HEK293 (cell line): ENCODE results near the gene PLEKHG4.

Experiments used
- GLIS1 ChIP-seq: fragments of 450-650 bp; formaldehyde crosslinking; IDR thresholded peaks from 2 replicates; pipeline ENCODE4 v1.5.1; 2016; ENCODE audit warnings: missing biosample characterization, missing genetic modification characterization
- IKZF3 ChIP-seq: fragments of 450-650 bp; IDR thresholded peaks from 2 replicates; pipeline ENCODE4 v1.5.0; 2018; ENCODE audit warnings: missing biosample characterization, mild to moderate bottlenecking, missing genetic modification characterization, moderate library complexity
- KLF7 ChIP-seq: fragments of 450-650 bp; formaldehyde crosslinking; IDR thresholded peaks from 2 replicates; pipeline ENCODE4 v1.5.1; 2016; ENCODE audit warnings: missing biosample characterization, missing genetic modification characterization, borderline replicate concordance
- SP7 ChIP-seq: fragments of 450-650 bp; formaldehyde crosslinking; IDR thresholded peaks from 2 replicates; pipeline ENCODE4 v1.5.1; 2016; ENCODE audit warnings: missing biosample characterization, missing genetic modification characterization
- TRIM28 ChIP-seq: IDR thresholded peaks from 2 replicates; pipeline ENCODE4 v1.6.1; 2011; ENCODE audit warnings: low read length, control low read depth, borderline replicate concordance
- ZBTB48 ChIP-seq: fragments of 450-650 bp; formaldehyde crosslinking; IDR thresholded peaks from 2 replicates; pipeline ENCODE4 v1.5.1; 2016; ENCODE audit warnings: missing biosample characterization, missing genetic modification characterization
- ZBTB7A ChIP-seq: fragments of 450-650 bp; formaldehyde crosslinking; IDR thresholded peaks from 2 replicates; pipeline ENCODE4 v1.5.1; 2016; ENCODE audit warnings: low read depth, missing biosample characterization, missing genetic modification characterization
- ZFP3 ChIP-seq: fragments of 450-650 bp; formaldehyde crosslinking; IDR thresholded peaks from 2 replicates; pipeline ENCODE4 v1.5.1; 2016; ENCODE audit warnings: low read depth, missing biosample characterization, missing genetic modification characterization
- ZNF146 ChIP-seq: fragments of 450-650 bp; formaldehyde crosslinking; IDR thresholded peaks from 2 replicates; pipeline ENCODE4 v1.5.1; 2016; ENCODE audit warnings: missing biosample characterization, missing genetic modification characterization
- ZNF155 ChIP-seq: fragments of 450-650 bp; formaldehyde crosslinking; IDR thresholded peaks from 2 replicates; pipeline ENCODE4 v1.5.1; 2016; ENCODE audit warnings: missing biosample characterization, missing genetic modification characterization
- ZNF169 ChIP-seq: fragments of 450-650 bp; formaldehyde crosslinking; IDR thresholded peaks from 2 replicates; pipeline ENCODE4 v1.5.1; 2016; ENCODE audit warnings: missing biosample characterization, missing genetic modification characterization
- ZNF184 ChIP-seq: fragments of 450-650 bp; IDR thresholded peaks from 2 replicates; pipeline ENCODE4 v1.5.1; 2018; ENCODE audit warnings: missing biosample characterization, mild to moderate bottlenecking, missing genetic modification characterization
- ZNF202 ChIP-seq: fragments of 450-650 bp; formaldehyde crosslinking; IDR thresholded peaks from 2 replicates; pipeline ENCODE4 v1.5.1; 2016; ENCODE audit warnings: missing biosample characterization, missing genetic modification characterization, borderline replicate concordance
- ZNF239 ChIP-seq: fragments of 450-650 bp; formaldehyde crosslinking; IDR thresholded peaks from 2 replicates; pipeline ENCODE4 v1.5.1; 2016; ENCODE audit warnings: missing biosample characterization, missing genetic modification characterization
- ZNF24 ChIP-seq: fragments of 450-650 bp; formaldehyde crosslinking; IDR thresholded peaks from 2 replicates; pipeline ENCODE4 v1.5.1; 2016; ENCODE audit warnings: missing biosample characterization, missing genetic modification characterization
- ZNF324 ChIP-seq: fragments of 450-650 bp; formaldehyde crosslinking; IDR thresholded peaks from 2 replicates; pipeline ENCODE4 v1.5.1; 2016; ENCODE audit warnings: missing biosample characterization, missing genetic modification characterization
- ZNF423 ChIP-seq: fragments of 450-650 bp; formaldehyde crosslinking; IDR thresholded peaks from 2 replicates; pipeline ENCODE4 v1.5.1; 2016; ENCODE audit warnings: missing biosample characterization, missing genetic modification characterization
- ZNF48 ChIP-seq: fragments of 450-650 bp; formaldehyde crosslinking; IDR thresholded peaks from 2 replicates; pipeline ENCODE4 v1.5.1; 2016; ENCODE audit warnings: missing biosample characterization, missing genetic modification characterization
- ZNF558 ChIP-seq: fragments of 450-650 bp; formaldehyde crosslinking; IDR thresholded peaks from 2 replicates; pipeline ENCODE4 v1.5.1; 2016; ENCODE audit warnings: missing biosample characterization, missing genetic modification characterization
- ZNF571 ChIP-seq: fragments of 450-650 bp; formaldehyde crosslinking; IDR thresholded peaks from 2 replicates; pipeline ENCODE4 v1.5.0; 2017; ENCODE audit warnings: missing biosample characterization, missing genetic modification characterization
- ZNF600 ChIP-seq: fragments of 450-650 bp; formaldehyde crosslinking; IDR thresholded peaks from 2 replicates; pipeline ENCODE4 v1.5.1; 2016; ENCODE audit warnings: missing biosample characterization, missing genetic modification characterization
- ZNF626 ChIP-seq: fragments of 450-650 bp; sonication (Bioruptor Pico); formaldehyde crosslinking; IDR thresholded peaks from 2 replicates; pipeline ENCODE4 v1.5.1; 2018; ENCODE audit warnings: missing biosample characterization, missing genetic modification characterization, inconsistent platforms
- ZNF785 ChIP-seq: fragments of 450-650 bp; formaldehyde crosslinking; IDR thresholded peaks from 2 replicates; pipeline ENCODE4 v1.5.1; 2016; ENCODE audit warnings: missing biosample characterization, missing genetic modification characterization
- ZNF792 ChIP-seq: fragments of 450-650 bp; formaldehyde crosslinking; IDR thresholded peaks from 2 replicates; pipeline ENCODE4 v1.5.1; 2016; ENCODE audit warnings: missing biosample characterization, missing genetic modification characterization
- ZSCAN16 ChIP-seq: fragments of 450-650 bp; formaldehyde crosslinking; IDR thresholded peaks from 2 replicates; pipeline ENCODE4 v1.5.1; 2016; ENCODE audit warnings: missing biosample characterization, missing genetic modification characterization
- TF ChIP-seq, protein P1 (sequence below): fragments of 450-650 bp; formaldehyde crosslinking; IDR thresholded peaks from 2 replicates; pipeline ENCODE4 v1.5.1; 2016; ENCODE audit warnings: missing biosample characterization, missing genetic modification characterization, low read depth
- TF ChIP-seq, protein P2 (sequence below): fragments of 450-650 bp; formaldehyde crosslinking; IDR thresholded peaks from 2 replicates; pipeline ENCODE4 v1.5.1; 2017; ENCODE audit warnings: missing biosample characterization, missing genetic modification characterization
- TF ChIP-seq, protein P3 (sequence below): fragments of 450-650 bp; formaldehyde crosslinking; IDR thresholded peaks from 2 replicates; pipeline ENCODE4 v1.5.1; 2016; ENCODE audit warnings: missing biosample characterization, missing genetic modification characterization
- TF ChIP-seq, protein P4 (sequence below): fragments of 450-650 bp; formaldehyde crosslinking; IDR thresholded peaks from 2 replicates; pipeline ENCODE4 v1.5.1; 2016; ENCODE audit warnings: missing biosample characterization, missing genetic modification characterization
- TF ChIP-seq, protein P5 (sequence below): fragments of 450-650 bp; formaldehyde crosslinking; IDR thresholded peaks from 2 replicates; pipeline ENCODE4 v1.5.1; 2016; ENCODE audit warnings: missing biosample characterization, missing genetic modification characterization, borderline replicate concordance
- TF ChIP-seq, protein P6 (sequence below): fragments of 450-650 bp; formaldehyde crosslinking; IDR thresholded peaks from 2 replicates; pipeline ENCODE4 v1.5.1; 2016; ENCODE audit warnings: missing biosample characterization, missing genetic modification characterization

PLEKHG4 gene

DNA sequence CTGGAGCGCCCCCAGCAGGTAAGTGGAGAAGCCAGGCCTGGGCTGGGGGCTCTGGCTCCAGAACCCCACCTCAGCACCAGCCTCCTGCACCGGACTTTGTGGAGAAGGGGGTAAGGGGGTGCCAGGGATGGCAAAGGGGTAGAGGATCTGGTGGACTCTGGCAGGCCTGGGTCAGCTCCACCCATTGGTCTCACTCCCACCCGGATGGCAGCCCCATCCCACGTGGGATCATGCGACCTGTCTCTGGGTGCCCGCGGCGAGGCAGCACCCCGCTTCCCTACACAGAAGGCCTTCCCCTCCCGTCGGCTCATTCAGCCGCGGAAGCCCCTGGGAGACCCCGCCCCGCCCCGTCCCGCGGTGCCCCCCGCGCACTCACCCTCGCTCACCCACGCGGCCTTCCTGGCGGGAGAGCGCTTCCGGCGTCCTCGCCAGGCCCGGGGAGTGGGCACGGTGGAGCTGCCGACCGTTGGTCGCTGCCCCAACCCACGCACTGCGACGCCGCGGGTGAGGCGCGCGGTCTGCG, 498 bp upstream of the PLEKHG4 start (continued):
- TF ChIP-seq ZNF792 (no peak), ZBTB7A (no peak), KLF7 (tag by site-specific recombination) (no peak), GLIS1 (peak; percentile 77), ZBTB48 (tag by site-specific recombination) (no peak), ZNF600 (tag by site-specific recombination) (no peak), ZNF423 (tag by site-specific recombination) (0 out of 2 replicates have a peak, but pooled peaks have one; percentile 13), ZNF626 (tag by site-specific recombination) (no peak), IKZF3 (no peak), ZNF324 (tag by site-specific recombination) (no peak), ZNF146 (tag by site-specific recombination) (no peak), ZNF785 (tag by site-specific recombination) (no peak), ZNF571 (tag by site-specific recombination) (no peak), ZNF184 (tag by site-specific recombination) (no peak), ZFP3 (tag by site-specific recombination) (no peak), SP7 (0 out of 2 replicates have a peak, but pooled peaks have one; percentile 9), ZNF48 (no peak), ZNF558 (no peak), ZNF24 (tag by site-specific recombination) (no peak), ZNF202 (tag by site-specific recombination) (no peak), ZNF169 (tag by site-specific recombination) (no peak), TRIM28 (no peak), ZSCAN16 (no peak), ZNF239 (no peak), ZNF155 (tag by site-specific recombination) (no peak)
- TF ChIP-seq, protein P1, sequence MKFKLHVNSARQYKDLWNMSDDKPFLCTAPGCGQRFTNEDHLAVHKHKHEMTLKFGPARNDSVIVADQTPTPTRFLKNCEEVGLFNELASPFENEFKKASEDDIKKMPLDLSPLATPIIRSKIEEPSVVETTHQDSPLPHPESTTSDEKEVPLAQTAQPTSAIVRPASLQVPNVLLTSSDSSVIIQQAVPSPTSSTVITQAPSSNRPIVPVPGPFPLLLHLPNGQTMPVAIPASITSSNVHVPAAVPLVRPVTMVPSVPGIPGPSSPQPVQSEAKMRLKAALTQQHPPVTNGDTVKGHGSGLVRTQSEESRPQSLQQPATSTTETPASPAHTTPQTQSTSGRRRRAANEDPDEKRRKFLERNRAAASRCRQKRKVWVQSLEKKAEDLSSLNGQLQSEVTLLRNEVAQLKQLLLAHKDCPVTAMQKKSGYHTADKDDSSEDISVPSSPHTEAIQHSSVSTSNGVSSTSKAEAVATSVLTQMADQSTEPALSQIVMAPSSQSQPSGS (tag by site-specific recombination): no peak
- TF ChIP-seq, protein P2, sequence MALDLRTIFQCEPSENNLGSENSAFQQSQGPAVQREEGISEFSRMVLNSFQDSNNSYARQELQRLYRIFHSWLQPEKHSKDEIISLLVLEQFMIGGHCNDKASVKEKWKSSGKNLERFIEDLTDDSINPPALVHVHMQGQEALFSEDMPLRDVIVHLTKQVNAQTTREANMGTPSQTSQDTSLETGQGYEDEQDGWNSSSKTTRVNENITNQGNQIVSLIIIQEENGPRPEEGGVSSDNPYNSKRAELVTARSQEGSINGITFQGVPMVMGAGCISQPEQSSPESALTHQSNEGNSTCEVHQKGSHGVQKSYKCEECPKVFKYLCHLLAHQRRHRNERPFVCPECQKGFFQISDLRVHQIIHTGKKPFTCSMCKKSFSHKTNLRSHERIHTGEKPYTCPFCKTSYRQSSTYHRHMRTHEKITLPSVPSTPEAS: no peak
- TF ChIP-seq, protein P3, sequence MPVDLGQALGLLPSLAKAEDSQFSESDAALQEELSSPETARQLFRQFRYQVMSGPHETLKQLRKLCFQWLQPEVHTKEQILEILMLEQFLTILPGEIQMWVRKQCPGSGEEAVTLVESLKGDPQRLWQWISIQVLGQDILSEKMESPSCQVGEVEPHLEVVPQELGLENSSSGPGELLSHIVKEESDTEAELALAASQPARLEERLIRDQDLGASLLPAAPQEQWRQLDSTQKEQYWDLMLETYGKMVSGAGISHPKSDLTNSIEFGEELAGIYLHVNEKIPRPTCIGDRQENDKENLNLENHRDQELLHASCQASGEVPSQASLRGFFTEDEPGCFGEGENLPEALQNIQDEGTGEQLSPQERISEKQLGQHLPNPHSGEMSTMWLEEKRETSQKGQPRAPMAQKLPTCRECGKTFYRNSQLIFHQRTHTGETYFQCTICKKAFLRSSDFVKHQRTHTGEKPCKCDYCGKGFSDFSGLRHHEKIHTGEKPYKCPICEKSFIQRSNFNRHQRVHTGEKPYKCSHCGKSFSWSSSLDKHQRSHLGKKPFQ: no peak
- TF ChIP-seq, protein P4, sequence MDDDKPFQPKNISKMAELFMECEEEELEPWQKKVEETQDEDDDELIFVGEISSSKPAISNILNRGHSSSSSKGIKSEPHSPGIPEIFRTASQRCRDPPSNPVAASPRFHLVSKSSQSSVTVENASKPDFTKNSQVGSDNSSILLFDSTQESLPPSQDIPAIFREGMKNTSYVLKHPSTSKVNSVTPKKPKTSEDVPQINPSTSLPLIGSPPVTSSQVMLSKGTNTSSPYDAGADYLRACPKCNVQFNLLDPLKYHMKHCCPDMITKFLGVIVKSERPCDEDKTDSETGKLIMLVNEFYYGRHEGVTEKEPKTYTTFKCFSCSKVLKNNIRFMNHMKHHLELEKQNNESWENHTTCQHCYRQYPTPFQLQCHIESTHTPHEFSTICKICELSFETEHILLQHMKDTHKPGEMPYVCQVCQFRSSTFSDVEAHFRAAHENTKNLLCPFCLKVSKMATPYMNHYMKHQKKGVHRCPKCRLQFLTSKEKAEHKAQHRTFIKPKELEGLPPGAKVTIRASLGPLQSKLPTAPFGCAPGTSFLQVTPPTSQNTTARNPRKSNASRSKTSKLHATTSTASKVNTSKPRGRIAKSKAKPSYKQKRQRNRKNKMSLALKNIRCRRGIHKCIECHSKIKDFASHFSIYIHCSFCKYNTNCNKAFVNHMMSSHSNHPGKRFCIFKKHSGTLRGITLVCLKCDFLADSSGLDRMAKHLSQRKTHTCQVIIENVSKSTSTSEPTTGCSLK: no peak
- TF ChIP-seq, protein P5, sequence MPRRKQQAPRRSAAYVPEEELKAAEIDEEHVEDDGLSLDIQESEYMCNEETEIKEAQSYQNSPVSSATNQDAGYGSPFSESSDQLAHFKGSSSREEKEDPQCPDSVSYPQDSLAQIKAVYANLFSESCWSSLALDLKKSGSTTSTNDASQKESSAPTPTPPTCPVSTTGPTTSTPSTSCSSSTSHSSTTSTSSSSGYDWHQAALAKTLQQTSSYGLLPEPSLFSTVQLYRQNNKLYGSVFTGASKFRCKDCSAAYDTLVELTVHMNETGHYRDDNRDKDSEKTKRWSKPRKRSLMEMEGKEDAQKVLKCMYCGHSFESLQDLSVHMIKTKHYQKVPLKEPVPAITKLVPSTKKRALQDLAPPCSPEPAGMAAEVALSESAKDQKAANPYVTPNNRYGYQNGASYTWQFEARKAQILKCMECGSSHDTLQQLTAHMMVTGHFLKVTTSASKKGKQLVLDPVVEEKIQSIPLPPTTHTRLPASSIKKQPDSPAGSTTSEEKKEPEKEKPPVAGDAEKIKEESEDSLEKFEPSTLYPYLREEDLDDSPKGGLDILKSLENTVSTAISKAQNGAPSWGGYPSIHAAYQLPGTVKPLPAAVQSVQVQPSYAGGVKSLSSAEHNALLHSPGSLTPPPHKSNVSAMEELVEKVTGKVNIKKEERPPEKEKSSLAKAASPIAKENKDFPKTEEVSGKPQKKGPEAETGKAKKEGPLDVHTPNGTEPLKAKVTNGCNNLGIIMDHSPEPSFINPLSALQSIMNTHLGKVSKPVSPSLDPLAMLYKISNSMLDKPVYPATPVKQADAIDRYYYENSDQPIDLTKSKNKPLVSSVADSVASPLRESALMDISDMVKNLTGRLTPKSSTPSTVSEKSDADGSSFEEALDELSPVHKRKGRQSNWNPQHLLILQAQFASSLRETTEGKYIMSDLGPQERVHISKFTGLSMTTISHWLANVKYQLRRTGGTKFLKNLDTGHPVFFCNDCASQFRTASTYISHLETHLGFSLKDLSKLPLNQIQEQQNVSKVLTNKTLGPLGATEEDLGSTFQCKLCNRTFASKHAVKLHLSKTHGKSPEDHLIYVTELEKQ (tag by site-specific recombination): no peak
- TF ChIP-seq, protein P6, sequence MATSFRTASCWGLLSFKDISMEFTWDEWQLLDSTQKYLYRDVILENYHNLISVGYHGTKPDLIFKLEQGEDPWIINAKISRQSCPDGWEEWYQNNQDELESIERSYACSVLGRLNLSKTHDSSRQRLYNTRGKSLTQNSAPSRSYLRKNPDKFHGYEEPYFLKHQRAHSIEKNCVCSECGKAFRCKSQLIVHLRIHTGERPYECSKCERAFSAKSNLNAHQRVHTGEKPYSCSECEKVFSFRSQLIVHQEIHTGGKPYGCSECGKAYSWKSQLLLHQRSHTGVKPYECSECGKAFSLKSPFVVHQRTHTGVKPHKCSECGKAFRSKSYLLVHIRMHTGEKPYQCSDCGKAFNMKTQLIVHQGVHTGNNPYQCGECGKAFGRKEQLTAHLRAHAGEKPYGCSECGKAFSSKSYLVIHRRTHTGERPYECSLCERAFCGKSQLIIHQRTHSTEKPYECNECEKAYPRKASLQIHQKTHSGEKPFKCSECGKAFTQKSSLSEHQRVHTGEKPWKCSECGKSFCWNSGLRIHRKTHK (tag by site-specific recombination): no peak
